Embryonic facial prominence (tissue), 1 donor: Measurements from ENCODE around the gene MPL.
"Not testable (repeated sequence)": the region's sequence is repeated elsewhere in the genome, so short reads cannot be mapped to it uniquely, and the experiment has no call there.

Experiments
- DNase-seq: peaks from one replicate; pipeline ENCODE4 v3.0.0-alpha.2; 2016; ENCODE audit errors: extremely low spot score

MPL gene

GRCh38 chr1:43377831-43378230, 40.2 kb downstream of the MPL start:
- no peak for DNase-seq

GRCh38 chr1:43379476-43379875, 41.9 kb downstream of the MPL start:
- DNase-seq: no peak

- DNase-seq: no peak
Observed at GRCh38 chr1:43381612-43382011, 44.0 kb downstream of the MPL start.

GRCh38 chr1:43382027-43382779, 44.6 kb downstream of the MPL start:
- no peak for DNase-seq

- DNase-seq: no peak
Observed at GRCh38 chr1:43383449-43383848, 45.8 kb downstream of the MPL start.

- DNase-seq: no peak
Observed at GRCh38 chr1:43386676-43387075, 49.1 kb downstream of the MPL start.

GRCh38 chr1:43387976-43388599, 50.5 kb downstream of the MPL start:
- DNase-seq: no peak

GRCh38 chr1:43388613-43389012, 51.0 kb downstream of the MPL start:
- DNase-seq: no peak

- peak; percentile 82 for DNase-seq
Observed at GRCh38 chr1:43389326-43390313, 52.0 kb downstream of the MPL start, which contains the start of the genes MED8 and SZT2. Gene MED8, minus strand, starts transcription at chr1:43389800. Its CDS starts 36 bp downstream, at chr1:43389764. Gene SZT2, plus strand, starts transcription at chr1:43389899. Its CDS starts 70 bp downstream, at chr1:43389969.

- DNase-seq: no peak
Observed at GRCh38 chr1:43392702-43393101, 55.1 kb downstream of the MPL start.

GRCh38 chr1:43395523-43395922, 57.9 kb downstream of the MPL start:
- no peak for DNase-seq

GRCh38 chr1:43396059-43396458, 58.4 kb downstream of the MPL start:
- no peak for DNase-seq

- no peak for DNase-seq
Observed at GRCh38 chr1:43398227-43398626, 60.6 kb downstream of the MPL start.

GRCh38 chr1:43400441-43400840, 62.8 kb downstream of the MPL start:
- not testable (repeated sequence) for DNase-seq

- no peak for DNase-seq
Observed at GRCh38 chr1:43402089-43402865, 64.7 kb downstream of the MPL start.
